Parathyroid adenoma (tissue), 2 donors: ENCODE measurements around the gene TMEM128.
"Not testable (repeated sequence)": the region's sequence is repeated elsewhere in the genome, so short reads cannot be mapped to it uniquely, and the experiment has no call there.

Source experiments
- H2AFZ ChIP-seq: fragments of 300-600 bp; sonication (generic); one replicate; pipeline ENCODE4 v1.7.0; 2017; ENCODE audit warnings: antibody characterized with exemption, mild to moderate bottlenecking
- H3K27ac ChIP-seq: fragments of 300-600 bp; sonication (generic); one replicate; pipeline ENCODE4 v1.7.0; 2017
- H3K27me3 ChIP-seq: fragments of 300-600 bp; sonication (generic); one replicate; pipeline ENCODE4 v1.7.0; 2017; ENCODE audit warnings: low read length; ENCODE audit not compliant: control insufficient read depth, insufficient read depth
- H3K36me3 ChIP-seq: fragments of 300-600 bp; sonication (generic); one replicate; pipeline ENCODE4 v1.7.0; 2017; ENCODE audit warnings: low read length; ENCODE audit not compliant: control insufficient read depth, insufficient read depth
- H3K4me1 ChIP-seq: fragments of 300-600 bp; sonication (generic); one replicate; pipeline ENCODE4 v1.7.0; 2017; ENCODE audit warnings: control low read depth
- H3K4me2 ChIP-seq: fragments of 300-600 bp; sonication (generic); one replicate; pipeline ENCODE4 v1.7.0; 2017; ENCODE audit warnings: low read length
- H3K4me3 ChIP-seq: fragments of 300-600 bp; sonication (generic); one replicate; pipeline ENCODE4 v1.7.0; 2017; ENCODE audit warnings: low read depth, low read length
- H3K79me2 ChIP-seq: fragments of 300-600 bp; sonication (generic); one replicate; pipeline ENCODE4 v1.7.0; 2017; ENCODE audit warnings: control low read depth
- H3K9ac ChIP-seq: fragments of 300-600 bp; sonication (generic); one replicate; pipeline ENCODE4 v1.7.0; 2017; ENCODE audit warnings: mild to moderate bottlenecking
- H3K9me3 ChIP-seq: fragments of 300-600 bp; sonication (generic); one replicate; pipeline ENCODE4 v1.7.0; 2017; ENCODE audit warnings: low read length; ENCODE audit not compliant: control insufficient read depth
- TF ChIP-seq, protein P1 (sequence below): fragments of 300-600 bp; sonication (generic); IDR thresholded peaks from one replicate; pipeline ENCODE4 v1.7.0; 2017; ENCODE audit warnings: antibody characterized with exemption, mild to moderate bottlenecking
- donor health status: primary hyperparathyroidism.

TMEM128 gene

DNA sequence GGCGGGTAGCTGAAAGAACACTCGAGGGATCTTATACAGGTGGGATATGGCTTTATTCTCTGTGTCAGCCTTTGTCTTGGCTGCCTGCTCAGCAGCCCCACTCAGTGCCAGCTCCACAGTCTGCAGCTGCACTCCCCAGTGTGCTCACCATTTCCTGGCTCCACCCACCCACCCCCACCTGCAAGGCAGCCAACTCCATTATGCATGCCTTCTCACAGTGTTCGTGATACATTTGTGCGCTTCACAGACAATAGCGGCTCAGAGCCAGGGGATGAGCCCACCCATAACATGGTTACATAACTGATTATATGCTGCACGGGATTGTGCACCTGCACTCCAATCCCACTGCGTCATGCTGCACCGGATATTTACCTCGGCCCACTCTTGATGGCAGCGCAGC is 8.8 kb upstream of the TMEM128 start:
- Histone ChIP-seq H3K4me3 (no peak overlapping the region), H3K9ac (no peak overlapping the region), H2AFZ (no peak overlapping the region), H3K27ac (no peak overlapping the region), H3K4me1 (no peaks in the 10 kb centered on the region), H3K27me3 (no peaks in the 10 kb centered on the region), H3K36me3 (no peaks in the 10 kb centered on the region), H3K9me3 (no peaks in the 10 kb centered on the region), H3K79me2 (no peaks in the 10 kb centered on the region), H3K4me2 (no peak overlapping the region)
- TF ChIP-seq, protein P1, sequence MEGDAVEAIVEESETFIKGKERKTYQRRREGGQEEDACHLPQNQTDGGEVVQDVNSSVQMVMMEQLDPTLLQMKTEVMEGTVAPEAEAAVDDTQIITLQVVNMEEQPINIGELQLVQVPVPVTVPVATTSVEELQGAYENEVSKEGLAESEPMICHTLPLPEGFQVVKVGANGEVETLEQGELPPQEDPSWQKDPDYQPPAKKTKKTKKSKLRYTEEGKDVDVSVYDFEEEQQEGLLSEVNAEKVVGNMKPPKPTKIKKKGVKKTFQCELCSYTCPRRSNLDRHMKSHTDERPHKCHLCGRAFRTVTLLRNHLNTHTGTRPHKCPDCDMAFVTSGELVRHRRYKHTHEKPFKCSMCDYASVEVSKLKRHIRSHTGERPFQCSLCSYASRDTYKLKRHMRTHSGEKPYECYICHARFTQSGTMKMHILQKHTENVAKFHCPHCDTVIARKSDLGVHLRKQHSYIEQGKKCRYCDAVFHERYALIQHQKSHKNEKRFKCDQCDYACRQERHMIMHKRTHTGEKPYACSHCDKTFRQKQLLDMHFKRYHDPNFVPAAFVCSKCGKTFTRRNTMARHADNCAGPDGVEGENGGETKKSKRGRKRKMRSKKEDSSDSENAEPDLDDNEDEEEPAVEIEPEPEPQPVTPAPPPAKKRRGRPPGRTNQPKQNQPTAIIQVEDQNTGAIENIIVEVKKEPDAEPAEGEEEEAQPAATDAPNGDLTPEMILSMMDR: no peak

DNA sequence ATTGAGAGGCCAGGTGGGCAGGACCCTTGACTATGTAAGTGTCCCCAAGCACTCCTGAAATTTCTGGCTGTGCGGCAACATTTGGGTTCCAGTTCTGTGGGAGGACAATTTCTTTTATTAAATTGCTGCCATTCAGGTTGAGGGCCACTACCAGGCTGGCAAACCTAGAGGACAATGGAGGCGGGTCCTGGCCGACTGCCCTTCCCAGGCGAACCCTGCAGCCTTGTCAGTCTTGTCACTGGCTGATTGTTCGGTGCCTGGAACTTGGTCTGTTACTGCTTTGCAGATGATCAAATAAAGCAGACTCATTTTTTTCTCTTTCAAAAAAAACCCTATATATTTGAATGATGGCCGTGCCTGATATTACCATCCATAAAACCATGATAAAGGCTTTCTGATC is 6.6 kb upstream of the TMEM128 start:
- H3K4me1 ChIP-seq: no peaks in the 10 kb centered on the region
- H2AFZ ChIP-seq: no peak overlapping the region
- H3K27ac ChIP-seq: no peak overlapping the region
- TF ChIP-seq, protein P1: no peak
- no peaks in the 10 kb centered on the region for H3K36me3 ChIP-seq
- no peaks in the 10 kb centered on the region for H3K27me3 ChIP-seq
- H3K4me3 ChIP-seq: no peak overlapping the region
- H3K9ac ChIP-seq: no peak overlapping the region
- H3K9me3 ChIP-seq: no peaks in the 10 kb centered on the region
- no peaks in the 10 kb centered on the region for H3K79me2 ChIP-seq
- H3K4me2 ChIP-seq: no peak overlapping the region

DNA sequence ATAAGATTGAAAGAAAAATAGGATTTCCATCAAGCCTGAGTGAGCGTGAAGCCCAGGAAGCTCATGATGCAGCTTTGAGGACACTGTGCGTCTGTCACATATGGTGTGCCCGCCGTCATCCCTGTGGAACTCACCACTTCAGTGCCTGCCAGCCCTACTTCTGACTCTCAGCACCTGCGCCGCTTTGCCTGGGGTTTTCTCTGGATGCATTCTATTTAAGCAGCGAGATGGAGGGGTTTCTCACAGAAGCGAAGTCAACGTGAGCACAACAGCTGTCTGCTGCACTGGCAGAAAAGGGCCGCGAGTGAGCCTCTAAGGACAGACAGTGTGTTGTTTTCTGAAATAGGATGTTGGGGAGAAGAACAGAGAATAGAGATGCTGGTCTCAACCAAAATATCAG is 6.2 kb upstream of the TMEM128 start:
- H3K27ac ChIP-seq: no peak overlapping the region
- H3K4me3 ChIP-seq: no peak overlapping the region
- TF ChIP-seq, protein P1: no peak
- H3K36me3 ChIP-seq: no peaks in the 10 kb centered on the region
- H3K27me3 ChIP-seq: no peaks in the 10 kb centered on the region
- no peak overlapping the region for H2AFZ ChIP-seq
- H3K79me2 ChIP-seq: no peaks in the 10 kb centered on the region
- no peak overlapping the region for H3K4me2 ChIP-seq
- no peaks in the 10 kb centered on the region for H3K9me3 ChIP-seq
- H3K9ac ChIP-seq: no peak overlapping the region
- H3K4me1 ChIP-seq: no peaks in the 10 kb centered on the region

DNA sequence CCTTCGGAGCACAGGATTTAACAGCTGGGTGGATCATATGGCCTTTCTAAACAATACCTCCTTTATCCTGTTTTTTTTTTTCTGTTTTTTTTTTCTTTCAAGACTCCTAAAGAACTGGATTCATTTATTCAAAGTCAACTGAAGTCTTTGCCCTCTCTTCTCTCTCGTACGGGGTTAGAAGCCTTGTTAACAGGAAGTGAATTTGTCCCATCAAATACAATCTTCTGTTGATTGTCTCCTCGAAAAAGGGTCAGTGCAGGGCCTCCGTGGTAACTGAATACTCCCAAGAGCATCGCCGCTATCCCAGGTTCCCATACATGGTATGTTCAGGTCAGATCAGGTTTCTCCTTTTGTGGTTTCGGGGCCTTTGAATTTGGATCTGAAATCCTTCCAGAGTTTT is 1.8 kb upstream of the TMEM128 start:
- no peaks in the 10 kb centered on the region for H3K9me3 ChIP-seq

DNA sequence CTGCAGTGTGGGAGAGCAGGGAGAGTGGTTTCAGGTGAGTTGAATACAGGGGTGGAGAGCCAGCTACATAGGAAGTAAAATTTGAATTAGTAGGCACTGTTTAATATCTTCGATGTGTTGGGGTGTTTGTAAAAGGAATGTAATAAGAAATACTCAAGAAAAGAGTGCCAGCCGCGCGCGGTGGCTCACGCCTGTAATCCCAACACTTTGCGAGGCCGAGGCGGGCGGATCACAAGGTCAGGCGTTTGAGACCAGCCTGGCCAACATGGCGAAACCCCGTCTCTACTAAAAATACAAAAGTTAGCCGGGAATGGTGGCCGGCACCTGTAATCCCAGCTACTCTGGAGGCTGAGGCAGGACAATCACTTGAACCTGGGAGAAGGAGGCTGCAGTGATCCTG is 1.3 kb upstream of the TMEM128 start:
- not testable (repeated sequence) for H3K4me2 ChIP-seq, H3K36me3 ChIP-seq, H3K27ac ChIP-seq, H3K9me3 ChIP-seq, H3K4me3 ChIP-seq, H3K4me1 ChIP-seq, H3K9ac ChIP-seq, H3K27me3 ChIP-seq, H3K79me2 ChIP-seq
- H2AFZ ChIP-seq: peak overlapping the region; percentile 89

More for the DNA sequence above, 1.8 kb upstream of the TMEM128 start:
- Histone ChIP-seq H3K36me3 (no peaks in the 10 kb centered on the region), H3K27me3 (no peaks in the 10 kb centered on the region), H3K9ac (no peak overlapping the region), H3K4me1 (peaks cover 3% of the 10 kb centered on the region), H3K27ac (no peak overlapping the region), H3K4me2 (no peak overlapping the region), H3K79me2 (no peaks in the 10 kb centered on the region), H3K4me3 (no peak overlapping the region), H2AFZ (no peak overlapping the region)
- TF ChIP-seq, protein P1: no peak
